Osteoblast (primary cell): ENCODE results near the gene IQGAP1. TPM values are rescaled to one million over a fixed set of nuclear protein-coding genes. Genes with fewer than 3 reads are reported as not detected.
A peak's percentile ranks its signal among the peaks of the same experiment; 100 is the strongest.

Experiments
- DNase-seq: peaks from one replicate; pipeline ENCODE4 v3.0.0; 2011; ENCODE audit warnings: low spot score, mixed read lengths; ENCODE audit not compliant: insufficient read length; ENCODE audit errors: missing footprints
- H2AFZ ChIP-seq: 2 replicates; pipeline ENCODE4 v1.6.0; 2011; ENCODE audit warnings: mild to moderate bottlenecking, low read length
- H3K27ac ChIP-seq: 2 replicates; pipeline ENCODE4 v1.5.1; 2011; ENCODE audit warnings: mild to moderate bottlenecking, low read depth, low read length, moderate library complexity
- H3K27me3 ChIP-seq: 2 replicates; pipeline ENCODE4 v1.6.0; 2012; ENCODE audit warnings: mild to moderate bottlenecking, control low read depth, inconsistent platforms, low read length, moderate library complexity; ENCODE audit not compliant: insufficient read depth
- H3K36me3 ChIP-seq: 2 replicates; pipeline ENCODE4 v1.5.1; 2011; ENCODE audit warnings: mild to moderate bottlenecking, low read length, control low read depth, moderate library complexity; ENCODE audit not compliant: insufficient read depth
- H3K4me1 ChIP-seq: 2 replicates; pipeline ENCODE4 v1.5.1; 2011; ENCODE audit warnings: mild to moderate bottlenecking, low read length, control low read depth, moderate library complexity; ENCODE audit not compliant: insufficient read depth
- H3K4me2 ChIP-seq: 2 replicates; pipeline ENCODE4 v1.6.0; 2011; ENCODE audit warnings: mild to moderate bottlenecking, low read length; ENCODE audit not compliant: insufficient read depth
- H3K4me3 ChIP-seq: fragments of 200-600 bp; sonication (generic); 3 replicates; pipeline ENCODE4 v1.5.1; 2012; ENCODE audit warnings: mild to moderate bottlenecking, low read length, inconsistent platforms; ENCODE audit not compliant: insufficient read depth
- H3K79me2 ChIP-seq: 2 replicates; pipeline ENCODE4 v1.6.0; 2012; ENCODE audit warnings: mild to moderate bottlenecking, low read length, control low read depth, inconsistent platforms; ENCODE audit not compliant: insufficient read depth
- H3K9me3 ChIP-seq: 2 replicates; pipeline ENCODE4 v1.5.1; 2011; ENCODE audit warnings: low read depth, low read length, control low read depth
- H4K20me1 ChIP-seq: 2 replicates; pipeline ENCODE4 v1.6.0; 2012; ENCODE audit warnings: mild to moderate bottlenecking, low read length, control low read depth; ENCODE audit not compliant: insufficient read depth
- CTCF ChIP-seq: IDR thresholded peaks from 2 replicates; pipeline ENCODE4 v1.5.1; 2011; ENCODE audit warnings: mild to moderate bottlenecking, low read depth, low read length, moderate library complexity; ENCODE audit errors: extremely low read depth
- total RNA-seq: library from RNA; depleted of rRNA; stranded (reverse); fragments of >200 nt; gene quantifications from 2 replicates; pipeline ENCODE4 v1.2.3, GENCODE V29; 2012

The IQGAP1 gene
- total RNA-seq, 1 donor = 259 TPM

GRCh38 chr15:90422936-90423335 is 34.9 kb downstream of the IQGAP1 start:
- peaks cover 54% of the 10 kb centered on the region for H3K4me1 ChIP-seq
- H2AFZ ChIP-seq = no peak overlapping the region
- H3K27me3 ChIP-seq = no peaks in the 10 kb centered on the region
- H3K9me3 ChIP-seq = no peaks in the 10 kb centered on the region
- H4K20me1 ChIP-seq = peaks cover 27% of the 10 kb centered on the region
- H3K4me3 ChIP-seq = no peak overlapping the region
- no peak for DNase-seq
- peak overlapping the region; percentile 8 for H3K27ac ChIP-seq
- peaks cover 11% of the 10 kb centered on the region for H3K36me3 ChIP-seq
- no peak overlapping the region for H3K4me2 ChIP-seq
- H3K79me2 ChIP-seq = peaks cover 92% of the 10 kb centered on the region
- no peak for TF ChIP-seq CTCF

GRCh38 chr15:90423801-90424319 is 35.8 kb downstream of the IQGAP1 start:
- TF ChIP-seq CTCF = no peak
- Histone ChIP-seq H3K4me1 (peaks cover 49% of the 10 kb centered on the region), H3K36me3 (peaks cover 11% of the 10 kb centered on the region), H3K9me3 (no peaks in the 10 kb centered on the region), H3K27ac (peak overlapping the region; percentile 13), H3K4me3 (no peak overlapping the region), H3K79me2 (peaks cover 92% of the 10 kb centered on the region), H4K20me1 (peaks cover 27% of the 10 kb centered on the region), H2AFZ (no peak overlapping the region), H3K27me3 (no peaks in the 10 kb centered on the region), H3K4me2 (no peak overlapping the region)
- DNase-seq = no peak

GRCh38 chr15:90425726-90426346 is 37.8 kb downstream of the IQGAP1 start:
- TF ChIP-seq CTCF = no peak
- peaks cover 18% of the 10 kb centered on the region for H4K20me1 ChIP-seq
- peak overlapping the region; percentile 23 for H3K4me2 ChIP-seq
- H3K27me3 ChIP-seq = no peaks in the 10 kb centered on the region
- DNase-seq = peak; percentile 85
- H3K9me3 ChIP-seq = no peaks in the 10 kb centered on the region
- no peak overlapping the region for H2AFZ ChIP-seq
- H3K27ac ChIP-seq = peak overlapping the region; percentile 33
- H3K79me2 ChIP-seq = peaks cover 93% of the 10 kb centered on the region
- H3K4me3 ChIP-seq = no peak overlapping the region
- peaks cover 21% of the 10 kb centered on the region for H3K36me3 ChIP-seq
- peaks cover 29% of the 10 kb centered on the region for H3K4me1 ChIP-seq

GRCh38 chr15:90427185-90427584 is 39.1 kb downstream of the IQGAP1 start:
- H3K27ac ChIP-seq = no peak overlapping the region
- H3K27me3 ChIP-seq = no peaks in the 10 kb centered on the region
- no peak for TF ChIP-seq CTCF
- H3K9me3 ChIP-seq = no peaks in the 10 kb centered on the region
- H3K36me3 ChIP-seq = peaks cover 21% of the 10 kb centered on the region
- H2AFZ ChIP-seq = no peak overlapping the region
- H3K4me1 ChIP-seq = peaks cover 22% of the 10 kb centered on the region
- no peak for DNase-seq
- no peak overlapping the region for H3K4me2 ChIP-seq
- no peak overlapping the region for H3K4me3 ChIP-seq
- peaks cover 90% of the 10 kb centered on the region for H3K79me2 ChIP-seq
- peaks cover 12% of the 10 kb centered on the region for H4K20me1 ChIP-seq
